A673 (cell line): Measurements from ENCODE around the gene TXNRD2. TPM values are rescaled to one million over a fixed set of nuclear protein-coding genes. Genes with fewer than 3 reads are reported as not detected.

Source experiments
- BruUV-seq: library from RNA; stranded (reverse); fragments of 400-500 nt; replicated peaks from 2 replicates; lab custom pipeline; 2021; lab: Mats Ljungman, UMichigan
- CTCF ChIA-PET: fragments of 300-600 bp; sonication (Branson Sonifier 250); formaldehyde crosslinking; loops from one replicate; lab custom pipeline; 2022; ENCODE audit warnings: antibody characterized with exemption; lab: Charles Lee
- POLR2A ChIA-PET: fragments of 300-600 bp; sonication (Branson Sonifier 250); formaldehyde crosslinking; loops from one replicate; lab custom pipeline; 2022; ENCODE audit warnings: antibody characterized with exemption; ENCODE audit not compliant: low non-redundant PET; lab: Charles Lee
- DNase-seq: peaks from one replicate; pipeline ENCODE4 v3.0.0-alpha.2; 2015; ENCODE audit warnings: low spot score
- H3K27ac ChIP-seq: fragments of 200-600 bp; sonication (generic); 2 replicates; pipeline ENCODE4 v1.5.1; 2016; ENCODE audit warnings: mixed run types, low read depth, mild to moderate bottlenecking, mixed read lengths, antibody characterized with exemption, low read length; ENCODE audit not compliant: poor library complexity, severe bottlenecking
- H3K27me3 ChIP-seq: fragments of 200-600 bp; sonication (generic); replicated peaks from 2 replicates; pipeline ENCODE4 v1.6.1; 2017; ENCODE audit warnings: mixed run types, low read depth, mild to moderate bottlenecking, mixed read lengths, antibody characterized with exemption, low read length; ENCODE audit not compliant: insufficient read depth, poor library complexity
- H3K36me3 ChIP-seq: fragments of 200-600 bp; sonication (generic); 2 replicates; pipeline ENCODE4 v1.6.1; 2016; ENCODE audit warnings: mixed run types, mild to moderate bottlenecking, mixed read lengths, antibody characterized with exemption, low read length; ENCODE audit not compliant: insufficient read depth, poor library complexity, severe bottlenecking
- H3K4me1 ChIP-seq: fragments of 200-600 bp; sonication (generic); 2 replicates; pipeline ENCODE4 v1.6.1; 2017; ENCODE audit warnings: mixed run types, mild to moderate bottlenecking, mixed read lengths, antibody characterized with exemption, low read length; ENCODE audit not compliant: insufficient read depth, poor library complexity, severe bottlenecking
- H3K4me3 ChIP-seq: fragments of 200-600 bp; sonication (generic); 2 replicates; pipeline ENCODE4 v1.5.1; 2016; ENCODE audit warnings: low read depth, mixed run types, mild to moderate bottlenecking, mixed read lengths, low read length; ENCODE audit not compliant: poor library complexity, severe bottlenecking
- H3K9me3 ChIP-seq: fragments of 200-600 bp; sonication (generic); 2 replicates; pipeline ENCODE4 v1.6.1; 2016; ENCODE audit warnings: mixed run types, low read depth, mild to moderate bottlenecking, mixed read lengths, antibody characterized with exemption, low read length; ENCODE audit not compliant: poor library complexity, severe bottlenecking
- EZH2 ChIP-seq: fragments of 200-600 bp; sonication (generic); IDR thresholded peaks from 2 replicates; pipeline ENCODE4 v1.6.1; 2017; ENCODE audit warnings: borderline replicate concordance, low read depth, mild to moderate bottlenecking, mixed read lengths, antibody characterized with exemption, low read length; ENCODE audit not compliant: poor library complexity, severe bottlenecking
- intact Hi-C: fragments of 100-400 bp; cut with micrococcal nuclease; formaldehyde crosslinking; loops from one replicate; pipeline ENCODE4 v1.10.0; 2022; ENCODE audit not compliant: unreplicated experiment
- total RNA-seq: library from RNA; stranded (reverse); gene quantifications from 2 replicates; pipeline ENCODE4 v1.2.3, GENCODE V29; 2021
- TF ChIP-seq, protein P1 (sequence below): fragments of 300-800, 200-600 bp; sonication (generic); conservative IDR thresholded peaks from 2 replicates; pipeline ENCODE4 v1.5.1; 2017; ENCODE audit warnings: low read depth, mild to moderate bottlenecking, antibody characterized with exemption, low read length, moderate library complexity, mixed read lengths

TXNRD2 gene
- total RNA-seq, 1 experiment from 2014 or later = 32.6 TPM

DNA sequence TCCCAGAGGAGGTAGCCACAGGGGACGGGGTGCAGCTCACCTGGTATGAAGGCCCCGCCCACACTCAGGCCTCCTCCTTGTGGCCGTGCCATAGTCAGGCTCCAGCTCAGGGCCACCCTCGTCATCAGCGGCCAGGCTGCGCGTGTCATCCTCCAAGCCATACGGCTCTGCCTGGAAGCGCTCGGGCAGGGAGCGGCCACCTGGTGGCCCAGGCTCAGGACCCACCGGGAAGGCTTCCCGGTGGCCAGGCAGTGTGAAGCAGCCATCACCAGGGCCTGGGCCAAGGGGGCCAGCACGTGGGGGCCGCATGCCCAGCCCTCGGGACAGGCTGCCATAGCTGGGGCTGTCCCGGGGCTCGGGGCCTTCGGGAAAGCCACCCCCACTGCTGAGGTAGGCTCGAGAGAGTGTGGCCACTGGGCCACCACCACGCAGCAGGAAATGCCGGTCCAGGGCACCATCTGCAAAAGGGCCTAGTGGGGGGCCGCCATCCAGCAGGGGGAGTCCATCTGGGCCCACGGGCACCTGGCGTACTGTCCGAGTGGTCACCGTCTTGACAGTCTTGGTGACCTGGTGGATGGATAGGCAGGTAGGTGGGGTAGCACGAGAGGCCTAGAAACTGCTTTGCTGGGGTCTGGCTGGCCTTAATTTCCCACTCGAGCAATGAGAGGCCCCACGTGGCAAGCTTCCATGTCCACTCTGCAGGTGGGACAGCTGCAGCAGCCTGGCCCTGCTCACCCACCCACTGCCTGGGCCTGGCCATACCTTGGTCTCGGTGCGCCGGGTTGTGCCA is 39.7 kb upstream of the TXNRD2 start:
- Histone ChIP-seq H3K9me3 (no peaks in the 10 kb centered on the region), H3K27ac (no peak overlapping the region), H3K27me3 (no peaks in the 10 kb centered on the region), H3K4me3 (no peak overlapping the region), H3K4me1 (no peaks in the 10 kb centered on the region), H3K36me3 (no peaks in the 10 kb centered on the region)
- POLR2A ChIA-PET = no interaction called here
- intact Hi-C loops = no loop called here
- CTCF ChIA-PET = no interaction called here
- TF ChIP-seq, protein P1, sequence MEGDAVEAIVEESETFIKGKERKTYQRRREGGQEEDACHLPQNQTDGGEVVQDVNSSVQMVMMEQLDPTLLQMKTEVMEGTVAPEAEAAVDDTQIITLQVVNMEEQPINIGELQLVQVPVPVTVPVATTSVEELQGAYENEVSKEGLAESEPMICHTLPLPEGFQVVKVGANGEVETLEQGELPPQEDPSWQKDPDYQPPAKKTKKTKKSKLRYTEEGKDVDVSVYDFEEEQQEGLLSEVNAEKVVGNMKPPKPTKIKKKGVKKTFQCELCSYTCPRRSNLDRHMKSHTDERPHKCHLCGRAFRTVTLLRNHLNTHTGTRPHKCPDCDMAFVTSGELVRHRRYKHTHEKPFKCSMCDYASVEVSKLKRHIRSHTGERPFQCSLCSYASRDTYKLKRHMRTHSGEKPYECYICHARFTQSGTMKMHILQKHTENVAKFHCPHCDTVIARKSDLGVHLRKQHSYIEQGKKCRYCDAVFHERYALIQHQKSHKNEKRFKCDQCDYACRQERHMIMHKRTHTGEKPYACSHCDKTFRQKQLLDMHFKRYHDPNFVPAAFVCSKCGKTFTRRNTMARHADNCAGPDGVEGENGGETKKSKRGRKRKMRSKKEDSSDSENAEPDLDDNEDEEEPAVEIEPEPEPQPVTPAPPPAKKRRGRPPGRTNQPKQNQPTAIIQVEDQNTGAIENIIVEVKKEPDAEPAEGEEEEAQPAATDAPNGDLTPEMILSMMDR = no peak
- TF ChIP-seq EZH2 = no peak
- no peak for DNase-seq
- BruUV-seq = no TSS peak

DNA sequence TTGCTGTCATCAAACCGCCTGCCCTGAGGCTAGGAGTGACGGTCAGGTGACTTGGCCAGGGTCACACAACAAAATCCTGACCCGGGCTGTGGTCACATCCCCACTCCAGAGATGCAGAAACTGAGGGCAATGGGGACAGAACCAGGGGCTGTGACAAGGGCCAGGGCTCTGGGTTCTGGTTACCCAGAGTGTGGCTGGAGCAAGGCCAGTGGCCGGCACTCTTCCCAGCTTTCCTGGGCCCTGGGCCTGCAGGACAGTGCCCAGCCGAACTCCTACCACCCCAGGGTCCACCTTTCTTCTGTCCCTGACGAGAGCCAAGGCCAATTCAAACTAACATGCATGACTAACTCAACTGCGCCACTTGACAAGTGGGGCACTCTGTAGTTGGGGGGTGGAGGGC is 39.1 kb upstream of the TXNRD2 start:
- H3K4me3 ChIP-seq = no peak overlapping the region

DNA sequence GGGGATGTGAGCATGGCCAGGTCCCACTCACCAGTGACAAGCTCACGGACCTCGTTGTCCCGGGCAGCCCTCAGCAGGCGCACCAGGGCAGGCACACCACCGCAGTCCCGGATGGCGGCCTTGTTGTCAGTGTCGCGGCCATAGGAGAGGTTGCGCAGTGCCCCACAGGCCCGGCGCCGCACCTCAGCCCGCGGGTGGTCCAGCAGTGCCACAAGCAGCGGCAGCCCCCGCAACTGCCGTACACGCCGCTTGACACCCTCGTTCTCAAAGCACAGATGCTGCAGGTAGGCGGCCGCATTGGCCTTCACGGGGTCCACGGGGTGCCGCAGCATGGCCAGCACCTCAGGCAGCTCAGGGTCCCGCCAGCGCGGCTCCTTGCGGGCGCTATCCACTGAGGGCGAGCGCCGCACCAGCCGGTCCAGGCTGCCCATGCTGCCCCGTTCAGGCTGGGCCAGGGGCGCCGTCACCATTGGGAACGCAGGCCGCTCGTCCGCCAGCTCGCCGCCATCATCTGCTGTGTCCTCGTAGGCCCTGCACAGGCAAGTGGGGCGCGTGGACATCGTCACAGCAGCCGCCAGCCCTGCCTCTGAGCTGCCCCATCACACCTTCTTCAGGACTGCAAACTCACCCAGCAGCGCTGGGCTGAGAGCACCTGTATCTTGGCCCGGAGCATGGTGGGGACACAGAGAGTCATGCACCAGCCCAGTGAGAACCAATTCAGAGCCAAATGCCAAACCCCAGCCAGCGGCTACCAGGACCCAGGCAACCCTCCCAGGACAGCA is 38.3 kb upstream of the TXNRD2 start:
- no peaks in the 10 kb centered on the region for H3K36me3 ChIP-seq
- TF ChIP-seq, protein P1 = no peak
- no peak for TF ChIP-seq EZH2
- peaks cover 9% of the 10 kb centered on the region for H3K4me1 ChIP-seq
- no peak for DNase-seq
- CTCF ChIA-PET = no interaction called here
- H3K4me3 ChIP-seq = no peak overlapping the region
- POLR2A ChIA-PET = no interaction called here
- no peaks in the 10 kb centered on the region for H3K27me3 ChIP-seq
- no peaks in the 10 kb centered on the region for H3K9me3 ChIP-seq
- intact Hi-C loops = loop anchor here (10.0 kb wide), 2 partner anchors 105 to 315 kb away; partner anchors contain the start of gene DGCR8
- no TSS peak for BruUV-seq
- H3K27ac ChIP-seq = no peak overlapping the region

More for the DNA sequence above, 39.1 kb upstream of the TXNRD2 start:
- peaks cover under 1% of the 10 kb centered on the region for H3K4me1 ChIP-seq
- no peaks in the 10 kb centered on the region for H3K27me3 ChIP-seq
- ChIA-PET CTCF (no interaction called here), POLR2A (no interaction called here)
- H3K27ac ChIP-seq = no peak overlapping the region
- TF ChIP-seq, protein P1 = no peak
- no peak for TF ChIP-seq EZH2
- BruUV-seq = no TSS peak
- intact Hi-C loops = no loop called here
- DNase-seq = no peak
- no peaks in the 10 kb centered on the region for H3K9me3 ChIP-seq
- H3K36me3 ChIP-seq = no peaks in the 10 kb centered on the region
